Keratinocyte (primary cell): ENCODE results near the gene SCAMP1.
"Not testable (repeated sequence)": the region's sequence is repeated elsewhere in the genome, so short reads cannot be mapped to it uniquely, and the experiment has no call there.

Experiments used
- CTCF ChIP-seq, 3 experiments: IDR thresholded peaks in 1 of 3; conservative IDR thresholded peaks in 1 of 3; optimal IDR thresholded peaks in 1 of 3; 2 replicates in 2 of 3; 3 replicates in 1 of 3; pipeline versions ENCODE3 to v1.5.1; 2011; ENCODE audit warnings: low read length in 3 of 3, mild to moderate bottlenecking in 3 of 3, moderate library complexity in 2 of 3, control low read depth in 1 of 3, inconsistent platforms in 1 of 3; ENCODE audit not compliant: insufficient read depth in 2 of 3; ENCODE audit errors: extremely low read depth in 1 of 3
- EZH2 ChIP-seq: IDR thresholded peaks from one replicate; pipeline ENCODE4 v1.6.1; 2012; ENCODE audit warnings: inconsistent platforms, mild to moderate bottlenecking, low read length, moderate library complexity

GRCh38 chr5:78391357-78391756 lies 30.9 kb downstream of the SCAMP1 start:
- not testable (repeated sequence) for TF ChIP-seq CTCF (optimal IDR thresholded peaks at IDR 0.05 in 1 of 3, IDR thresholded peaks at IDR 0.05 in 1 of 3, conservative IDR thresholded peaks at IDR 0.05 in 1 of 3; ENCODE audit: extremely low read depth in 1 of 3, insufficient read depth in 2 of 3, low read length in 3 of 3); EZH2
